AG04449 (cell line): ENCODE data around the gene CACNA1I.

ENCODE experiments used
- CTCF ChIA-PET: fragments of 350-600 bp; formaldehyde crosslinking; extraction: SDS; loops from one replicate; lab custom pipeline; 2021; ENCODE audit warnings: antibody characterized with exemption; lab: Yijun Ruan, JAX
- POLR2A ChIA-PET: fragments of 400-600, 350-600 bp; formaldehyde crosslinking; extraction: SDS; loops from one replicate; lab custom pipeline; 2020; ENCODE audit warnings: antibody characterized with exemption, inconsistent platforms; lab: Yijun Ruan, JAX
- DNase-seq: peaks from one replicate; pipeline ENCODE4 v3.0.0-alpha.2; 2010; ENCODE audit warnings: low read depth, low spot score
- H3K4me3 ChIP-seq: 2 replicates; pipeline ENCODE4 v1.5.1; 2011; ENCODE audit warnings: low read depth, mild to moderate bottlenecking, control low read depth, low read length
- TF ChIP-seq, protein P1 (sequence below): IDR thresholded peaks from one replicate; pipeline ENCODE4 v1.5.1; 2011; ENCODE audit warnings: mild to moderate bottlenecking, moderate library complexity, low read length, control low read depth, inconsistent platforms; ENCODE audit not compliant: insufficient read depth; ENCODE audit errors: missing control alignments

The CACNA1I gene

GRCh38 chr22:39680486-39680885 is 109.9 kb downstream of the CACNA1I start:
- DNase-seq: no peak
- H3K4me3 ChIP-seq: no peak overlapping the region
- CTCF ChIA-PET: no interaction called here
- POLR2A ChIA-PET: no interaction called here
- TF ChIP-seq, protein P1, sequence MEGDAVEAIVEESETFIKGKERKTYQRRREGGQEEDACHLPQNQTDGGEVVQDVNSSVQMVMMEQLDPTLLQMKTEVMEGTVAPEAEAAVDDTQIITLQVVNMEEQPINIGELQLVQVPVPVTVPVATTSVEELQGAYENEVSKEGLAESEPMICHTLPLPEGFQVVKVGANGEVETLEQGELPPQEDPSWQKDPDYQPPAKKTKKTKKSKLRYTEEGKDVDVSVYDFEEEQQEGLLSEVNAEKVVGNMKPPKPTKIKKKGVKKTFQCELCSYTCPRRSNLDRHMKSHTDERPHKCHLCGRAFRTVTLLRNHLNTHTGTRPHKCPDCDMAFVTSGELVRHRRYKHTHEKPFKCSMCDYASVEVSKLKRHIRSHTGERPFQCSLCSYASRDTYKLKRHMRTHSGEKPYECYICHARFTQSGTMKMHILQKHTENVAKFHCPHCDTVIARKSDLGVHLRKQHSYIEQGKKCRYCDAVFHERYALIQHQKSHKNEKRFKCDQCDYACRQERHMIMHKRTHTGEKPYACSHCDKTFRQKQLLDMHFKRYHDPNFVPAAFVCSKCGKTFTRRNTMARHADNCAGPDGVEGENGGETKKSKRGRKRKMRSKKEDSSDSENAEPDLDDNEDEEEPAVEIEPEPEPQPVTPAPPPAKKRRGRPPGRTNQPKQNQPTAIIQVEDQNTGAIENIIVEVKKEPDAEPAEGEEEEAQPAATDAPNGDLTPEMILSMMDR: no peak

GRCh38 chr22:39681038-39681861 is 110.7 kb downstream of the CACNA1I start:
- CTCF ChIA-PET: no interaction called here

GRCh38 chr22:39682994-39683393 is 112.4 kb downstream of the CACNA1I start:
- ChIA-PET CTCF (no interaction called here), POLR2A (no interaction called here)
- no peak for DNase-seq
- TF ChIP-seq, protein P1: no peak
- H3K4me3 ChIP-seq: no peak overlapping the region

More at GRCh38 chr22:39681038-39681861, 110.7 kb downstream of the CACNA1I start:
- no peak for DNase-seq
- TF ChIP-seq, protein P1: no peak
- POLR2A ChIA-PET: no interaction called here
- no peak overlapping the region for H3K4me3 ChIP-seq

DNA sequence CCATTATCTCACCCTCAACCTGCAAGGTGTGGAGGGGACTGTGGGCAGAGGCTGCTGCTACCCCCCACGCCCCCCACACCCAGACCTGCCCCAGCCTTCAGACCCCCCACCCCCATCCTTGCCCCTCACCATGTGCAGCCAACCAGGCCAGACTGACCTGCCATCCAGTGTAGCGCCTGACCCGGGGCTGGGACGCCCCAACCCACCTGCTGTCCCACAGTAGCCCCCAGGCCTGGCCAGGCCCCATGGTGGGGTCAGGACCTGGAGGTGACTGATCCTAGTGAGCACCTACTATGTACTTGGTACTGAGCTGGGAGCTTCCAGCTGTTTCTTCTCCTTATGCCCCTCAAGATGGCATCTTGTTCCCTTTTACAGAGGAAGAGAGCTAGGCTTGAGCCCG is 113.1 kb downstream of the CACNA1I start:
- TF ChIP-seq, protein P1: no peak
- CTCF ChIA-PET: no interaction called here
- DNase-seq: no peak
- POLR2A ChIA-PET: no interaction called here
- no peak overlapping the region for H3K4me3 ChIP-seq

DNA sequence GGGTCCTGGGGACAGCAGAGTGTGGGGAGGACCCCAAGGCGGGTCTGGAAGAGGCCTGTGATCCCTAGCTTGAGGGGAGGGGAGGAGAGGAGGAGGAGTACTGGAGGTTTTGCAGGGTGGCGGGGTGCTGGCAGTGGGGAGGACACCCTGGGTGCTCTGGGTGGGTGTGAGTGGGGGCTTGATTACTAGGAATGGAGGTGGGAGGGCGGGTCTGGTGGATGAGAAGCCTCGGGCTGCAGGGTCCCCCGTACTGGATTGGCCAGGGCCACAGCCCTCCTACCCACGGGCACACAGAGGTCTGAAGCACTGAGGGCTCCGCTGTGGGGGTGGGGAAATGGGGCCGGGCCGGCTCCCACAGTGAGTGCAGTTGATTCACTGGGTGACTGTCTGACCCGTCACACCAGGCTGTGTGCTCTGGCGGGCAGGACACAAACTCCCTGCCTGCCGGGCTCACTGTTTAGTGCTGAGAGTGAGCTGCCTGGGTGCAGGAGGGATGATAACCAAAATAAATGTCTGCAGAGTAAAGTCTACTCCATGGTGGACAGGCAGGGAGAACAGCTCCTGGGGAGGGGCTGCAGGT is 114.2 kb downstream of the CACNA1I start:
- no peak overlapping the region for H3K4me3 ChIP-seq
- ChIA-PET CTCF (no interaction called here), POLR2A (no interaction called here)
- TF ChIP-seq, protein P1: no peak
- DNase-seq: no peak

GRCh38 chr22:39685336-39686177 is 115.0 kb downstream of the CACNA1I start:
- H3K4me3 ChIP-seq: no peak overlapping the region
- TF ChIP-seq, protein P1: no peak
- CTCF ChIA-PET: no interaction called here
- DNase-seq: no peak
- POLR2A ChIA-PET: no interaction called here
